NCI-H510A (cell line): Measurements from ENCODE around the gene LSM14B.

Experiments used
- DNase-seq: peaks from one replicate; lab custom pipeline; 2025; lab: John Stamatoyannopoulos, UW

LSM14B gene

DNA sequence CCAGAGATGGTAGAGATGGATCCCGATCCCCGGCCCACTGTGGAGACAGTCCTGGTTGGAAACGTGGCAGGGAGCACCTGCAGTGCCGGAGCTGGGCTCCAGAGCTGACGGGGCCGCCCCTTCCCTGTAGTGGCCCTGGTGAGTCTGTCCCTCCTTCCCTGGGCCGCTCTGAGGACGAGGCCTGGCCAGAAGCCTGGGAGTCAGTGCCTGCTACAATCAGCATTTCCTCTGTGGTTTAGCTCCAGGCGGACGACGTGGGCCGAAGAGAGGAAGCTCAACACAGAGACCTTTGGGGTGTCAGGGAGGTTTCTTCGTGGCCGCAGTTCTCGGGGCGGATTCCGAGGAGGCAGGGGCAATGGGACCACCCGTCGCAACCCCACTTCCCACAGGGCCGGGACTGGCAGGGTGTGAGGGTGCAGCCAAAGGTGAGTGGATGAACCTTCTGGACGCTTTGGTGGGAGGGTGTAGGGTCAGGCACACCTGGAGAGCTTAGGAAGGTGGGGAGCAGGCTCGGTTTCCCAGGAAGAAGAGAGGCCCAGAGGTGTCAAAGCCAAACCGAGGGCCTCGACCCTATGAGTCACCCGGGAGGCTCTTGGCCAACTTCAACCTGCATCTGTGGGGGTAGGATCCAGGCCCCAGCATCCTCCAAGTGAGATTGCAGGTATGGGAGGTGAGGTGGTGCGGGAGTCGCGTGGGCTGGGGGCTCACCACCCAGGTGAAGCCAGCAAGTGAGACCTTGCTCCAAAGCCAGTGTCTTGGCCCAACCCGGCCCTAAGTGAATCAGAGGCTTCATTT lies 11.0 kb downstream of the LSM14B start:
- no peak for DNase-seq

DNA sequence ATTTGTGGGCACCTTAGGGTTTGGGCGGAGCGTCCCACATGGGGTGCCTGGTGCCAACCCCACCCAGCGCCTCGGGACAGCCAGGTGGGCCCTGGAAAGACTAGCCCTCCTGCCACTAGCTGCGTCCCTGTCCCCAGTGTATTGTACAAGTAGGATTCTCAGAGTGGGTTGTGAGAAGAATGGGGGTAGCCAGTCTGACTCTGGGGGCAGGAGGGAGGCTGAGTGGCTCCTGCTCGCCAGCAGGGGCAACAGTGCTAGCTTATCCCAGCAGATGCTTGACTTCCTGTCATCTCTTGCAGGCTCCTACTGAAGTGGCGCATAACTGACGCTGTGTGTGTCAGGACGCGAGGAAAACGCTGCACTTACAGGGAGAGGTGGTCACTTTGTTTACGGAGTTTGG lies 11.6 kb downstream of the LSM14B start:
- no peak for DNase-seq

DNA sequence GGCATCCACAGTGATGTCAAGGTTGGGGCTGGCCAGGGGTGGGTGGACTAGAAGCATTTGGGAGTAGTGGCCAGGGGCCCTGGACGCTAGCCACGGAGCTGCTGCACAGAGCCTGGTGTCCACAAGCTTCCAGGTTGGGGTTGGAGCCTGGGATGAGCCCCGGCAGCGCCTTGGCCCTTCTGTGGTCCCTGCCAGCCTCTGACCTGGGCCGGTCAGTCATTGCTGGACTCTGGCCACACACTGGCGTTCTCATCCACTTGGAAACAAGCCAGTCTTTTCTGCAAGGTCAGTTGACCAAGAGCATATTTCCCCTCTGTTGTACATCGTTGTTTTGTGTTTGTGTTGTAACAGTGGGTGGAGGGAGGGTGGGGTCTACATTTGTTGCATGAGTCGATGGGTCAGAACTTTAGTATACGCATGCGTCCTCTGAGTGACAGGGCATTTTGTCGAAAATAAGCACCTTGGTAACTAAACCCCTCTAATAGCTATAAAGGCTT lies 12.5 kb downstream of the LSM14B start:
- DNase-seq: no peak

DNA sequence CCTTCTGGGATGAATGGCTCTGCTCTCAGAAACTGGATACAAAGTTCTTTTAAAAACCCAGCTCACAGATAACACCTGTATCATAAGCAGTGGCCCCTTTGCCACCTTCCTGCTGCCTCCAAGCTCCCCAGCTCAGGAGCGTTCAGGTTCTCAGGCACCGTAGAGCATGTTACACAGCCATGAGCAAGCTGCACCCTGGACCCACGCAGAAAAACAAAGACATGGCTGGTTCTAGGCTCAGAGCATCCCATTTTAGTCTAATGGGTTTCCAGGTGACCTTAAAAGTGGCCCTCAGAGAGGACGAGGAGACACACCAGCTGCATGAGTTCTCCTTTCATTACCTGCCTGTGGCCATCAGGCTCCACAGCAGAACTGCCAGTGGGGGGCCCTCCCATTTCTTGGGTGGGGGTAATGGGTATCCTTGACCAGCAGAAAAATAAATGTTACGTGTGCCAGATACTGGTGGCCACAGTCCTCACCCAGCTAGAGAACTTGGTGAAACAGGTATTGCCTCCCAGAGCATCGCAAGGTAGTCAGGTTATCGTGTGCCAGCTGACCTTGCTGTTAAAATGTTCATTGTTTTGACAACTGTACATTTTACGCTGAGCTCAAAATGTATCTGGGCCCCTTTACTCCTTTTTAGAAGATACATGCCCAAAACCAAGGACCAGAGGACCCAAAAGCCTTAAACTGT lies 13.4 kb downstream of the LSM14B start:
- DNase-seq: no peak

DNA sequence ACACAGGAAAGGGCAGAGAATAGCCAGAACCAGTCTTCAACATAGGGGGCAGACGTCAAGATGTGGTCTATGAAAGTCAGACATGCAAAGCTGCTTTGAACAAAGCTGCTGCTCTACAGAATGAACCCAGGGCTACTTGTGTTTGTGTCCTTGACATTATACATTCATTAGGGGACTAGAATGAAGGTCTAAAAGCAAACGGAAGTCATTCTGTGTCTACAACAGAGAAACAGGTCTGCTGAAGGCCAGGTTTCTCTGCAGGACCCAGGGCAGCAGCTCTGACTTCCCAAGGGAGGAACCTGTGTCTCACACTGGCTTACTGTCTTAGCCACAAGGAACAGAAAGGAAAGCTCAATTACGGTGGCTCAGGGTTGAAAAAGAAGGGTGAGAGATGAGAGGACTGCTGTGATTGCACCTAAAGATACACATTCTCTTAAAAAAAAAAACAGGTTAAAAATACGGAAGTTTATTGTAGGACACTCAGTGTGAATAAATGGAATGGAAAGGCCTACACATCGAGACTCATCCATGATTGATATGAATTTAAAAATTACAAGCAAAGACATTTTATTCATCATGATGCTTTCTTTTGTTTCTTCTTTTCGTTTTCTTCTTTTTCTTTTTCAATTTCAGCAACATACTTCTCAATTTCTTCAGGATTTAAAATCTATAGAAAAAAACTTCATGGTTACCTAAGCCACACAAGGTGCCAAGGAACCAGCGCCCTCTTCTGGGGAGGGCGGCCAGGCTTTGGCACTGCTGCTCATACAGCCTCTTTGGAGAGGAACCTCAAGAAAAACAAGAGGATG lies 14.2 kb downstream of the LSM14B start:
- peak; percentile 13 for DNase-seq

DNA sequence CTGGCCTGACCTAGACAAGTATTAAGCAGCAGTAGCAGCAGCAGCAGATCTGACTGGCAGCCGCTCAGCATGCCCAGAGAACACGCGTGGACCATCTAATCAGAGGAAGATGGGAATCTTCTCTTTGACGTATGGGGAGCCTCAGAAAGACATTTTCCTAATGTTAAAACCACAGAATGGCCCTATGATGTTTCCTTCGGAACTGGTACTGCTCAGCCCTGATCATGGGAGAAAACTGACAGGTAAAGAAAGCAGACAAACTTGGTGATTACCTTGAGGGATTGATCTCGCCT lies 14.8 kb downstream of the LSM14B start:
- DNase-seq: no peak

DNA sequence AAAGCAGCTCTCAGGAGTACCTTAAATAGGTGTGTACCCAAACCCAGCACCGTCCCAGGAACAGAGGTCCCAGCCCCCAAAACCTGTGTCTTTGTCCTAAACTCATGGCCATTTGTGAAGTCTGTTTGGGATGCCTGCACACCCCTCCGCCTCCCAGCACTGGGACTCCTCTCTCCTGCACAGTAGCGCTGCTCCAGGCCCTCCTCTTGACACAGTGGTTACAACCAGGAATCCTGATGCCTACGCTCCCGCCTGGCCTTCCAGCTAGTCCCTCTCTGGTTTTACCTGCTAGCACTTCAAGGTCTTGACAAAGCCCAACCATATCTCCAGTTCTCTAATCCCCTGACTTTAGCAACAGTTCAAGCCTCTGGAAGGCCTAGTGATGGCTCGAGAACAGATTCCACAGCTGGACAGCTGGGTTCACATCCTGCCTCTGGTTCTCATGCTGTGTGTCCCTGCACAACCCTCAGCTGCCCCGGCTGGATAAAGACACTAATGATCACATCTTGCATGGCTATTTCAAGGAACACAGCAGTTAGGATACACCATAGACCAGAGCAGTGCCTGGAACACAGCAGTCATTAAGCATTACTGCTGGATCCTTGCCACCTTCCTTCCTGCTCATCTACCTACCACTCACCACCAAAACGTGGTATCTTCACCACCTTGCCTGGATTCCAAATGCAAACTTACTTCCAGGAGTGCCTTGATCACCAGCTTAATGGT lies 15.4 kb downstream of the LSM14B start:
- DNase-seq: no peak

DNA sequence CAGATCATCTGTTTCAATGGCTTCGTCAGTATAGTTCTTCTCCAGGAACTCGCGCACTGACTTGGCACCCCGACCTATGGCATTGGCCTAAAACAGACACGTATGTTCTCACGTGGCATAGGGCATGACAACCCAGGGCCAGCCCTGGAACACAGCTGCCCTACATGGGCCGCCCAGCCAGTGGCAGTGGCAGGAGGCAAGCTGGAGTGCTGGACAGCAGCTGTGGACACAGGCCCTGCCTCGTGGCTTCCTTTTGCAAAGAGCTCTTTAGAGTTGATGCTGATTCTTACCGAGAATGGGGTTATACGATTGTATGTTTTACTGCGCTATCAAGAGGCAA lies 15.9 kb downstream of the LSM14B start:
- DNase-seq: no peak

DNA sequence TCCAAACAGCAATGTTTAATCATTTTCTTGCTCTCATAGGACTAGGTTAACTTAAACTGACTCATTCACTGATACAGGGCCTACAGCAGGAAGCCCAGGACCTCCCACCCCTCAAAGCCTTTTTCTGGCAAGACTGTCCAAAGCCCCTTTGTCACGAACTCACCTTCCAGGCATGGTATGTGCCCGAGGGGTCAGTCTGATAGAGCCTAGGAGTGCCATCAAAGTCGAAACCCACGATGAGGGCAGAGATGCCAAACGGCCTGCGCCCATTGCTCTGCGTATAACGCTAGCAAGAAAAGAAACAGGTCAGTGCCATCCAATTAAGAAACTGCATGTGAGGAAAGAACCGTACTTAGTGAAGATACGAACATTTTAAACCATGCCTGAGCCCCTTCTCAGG lies 16.6 kb downstream of the LSM14B start:
- DNase-seq: no peak

DNA sequence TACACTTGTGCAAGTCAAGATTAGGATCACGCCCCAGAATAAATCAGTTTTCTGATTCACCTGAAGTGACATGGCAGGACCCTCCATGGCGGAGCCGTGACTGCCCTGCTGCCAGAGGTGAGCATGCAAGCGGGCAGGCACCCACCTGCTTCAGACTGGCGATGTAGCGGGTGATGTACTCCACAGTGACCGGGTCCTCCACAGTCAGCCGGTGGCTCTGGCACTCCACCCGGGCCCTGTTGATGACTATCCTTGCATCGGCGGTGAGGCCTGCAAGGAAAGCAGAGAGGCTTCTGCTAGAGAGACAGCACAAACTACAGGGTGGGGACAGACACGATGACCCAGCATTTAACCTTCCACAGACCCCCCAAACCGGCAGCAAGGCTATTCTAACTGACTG lies 17.4 kb downstream of the LSM14B start:
- DNase-seq: no peak

DNA sequence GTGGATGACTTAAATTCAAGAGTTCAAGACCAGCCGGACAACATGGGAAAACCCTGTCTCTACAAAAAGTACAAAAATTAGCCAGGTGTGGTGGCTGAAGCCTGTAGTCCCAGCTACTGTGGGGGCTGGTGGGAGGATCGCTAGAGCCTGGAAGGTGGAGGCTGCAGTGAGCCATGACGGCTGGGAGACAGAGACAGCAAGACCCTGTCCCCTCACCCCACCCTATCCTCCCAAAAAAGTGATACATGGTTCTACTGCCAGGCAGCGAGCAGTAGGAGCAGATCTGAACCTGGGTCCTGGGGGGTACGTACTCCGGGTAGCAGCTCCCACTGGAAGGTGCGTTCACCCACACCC lies 18.7 kb downstream of the LSM14B start:
- DNase-seq: no peak

DNA sequence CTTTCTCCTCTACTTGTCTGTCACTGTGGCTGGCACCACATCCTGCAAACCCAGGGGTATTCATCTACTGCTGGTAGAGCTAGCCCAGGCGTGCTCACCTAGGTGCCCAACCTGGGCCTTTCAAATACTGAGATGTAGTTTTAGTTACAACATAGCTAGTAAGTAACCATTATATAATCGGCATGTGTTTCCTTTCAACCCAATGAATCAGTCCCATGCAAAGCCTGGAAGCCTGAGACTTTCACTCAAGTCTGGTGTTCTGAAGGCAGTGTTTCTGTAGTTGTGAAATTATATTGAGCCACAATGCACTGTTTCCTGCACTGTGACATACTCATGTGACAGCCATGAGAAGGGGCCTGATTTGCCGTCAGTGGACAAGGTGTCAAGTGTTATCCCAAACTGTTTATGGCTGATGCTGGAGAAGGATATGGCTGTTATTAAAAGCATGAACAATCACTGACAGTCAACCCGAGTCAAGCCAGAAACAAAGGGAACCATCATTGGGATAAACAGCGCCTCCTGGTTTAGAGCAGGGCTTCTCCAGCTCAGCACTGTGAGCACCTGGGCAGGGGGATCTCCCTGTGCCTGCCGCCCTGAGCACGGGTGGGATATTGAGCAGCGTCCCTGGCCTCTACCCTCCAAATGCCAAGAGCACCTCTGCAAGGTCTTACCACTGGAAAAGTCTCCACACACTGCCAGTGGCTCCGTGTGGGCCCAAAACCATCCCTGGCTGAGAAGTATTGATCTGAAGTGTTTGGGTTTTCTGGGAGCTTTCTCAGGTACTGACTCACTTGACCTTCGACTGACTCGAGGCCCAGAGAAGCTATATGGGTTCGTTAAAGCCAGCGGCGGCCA lies 19.3 kb downstream of the LSM14B start:
- no peak for DNase-seq

DNA sequence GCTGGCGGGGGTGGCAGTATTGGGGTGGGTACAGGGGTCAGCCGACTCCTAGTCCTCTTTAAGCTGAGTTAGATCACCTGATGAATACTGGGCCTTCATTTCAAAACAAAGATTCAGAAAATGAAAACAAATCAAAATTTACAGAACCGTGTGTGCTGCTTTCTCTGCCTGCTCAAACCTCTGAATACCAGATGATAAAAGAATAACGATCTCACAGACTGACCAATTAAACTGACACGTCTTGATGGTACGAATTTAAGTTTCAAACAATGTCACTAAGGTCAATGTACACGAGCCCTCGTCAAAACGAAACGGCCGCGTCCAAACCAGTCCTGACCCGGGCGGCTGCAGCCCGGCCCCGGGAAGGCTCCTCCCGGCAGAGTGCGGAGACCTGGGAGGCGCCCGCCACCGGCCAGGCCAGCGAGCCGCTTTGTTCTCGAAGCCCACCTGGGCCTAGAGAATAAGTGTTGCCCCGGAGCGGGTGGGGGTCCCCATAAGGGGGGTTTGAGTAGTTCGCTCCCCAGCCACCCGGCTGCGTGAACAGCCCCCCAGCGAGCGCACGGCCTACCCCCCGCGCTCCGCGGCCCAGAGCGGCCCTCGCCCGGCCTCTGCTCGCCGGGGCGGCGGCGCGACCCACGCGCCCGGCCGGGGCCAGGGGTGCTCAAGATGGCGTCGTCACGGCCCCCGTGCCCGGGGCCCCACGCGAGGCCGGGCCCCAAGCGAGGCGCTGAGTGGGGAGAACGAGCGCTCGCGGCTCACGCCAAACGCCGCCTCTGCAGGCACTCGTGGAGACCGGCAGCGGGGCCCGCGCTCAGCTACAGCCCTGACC lies 20.2 kb downstream of the LSM14B start:
- no peak for DNase-seq

DNA sequence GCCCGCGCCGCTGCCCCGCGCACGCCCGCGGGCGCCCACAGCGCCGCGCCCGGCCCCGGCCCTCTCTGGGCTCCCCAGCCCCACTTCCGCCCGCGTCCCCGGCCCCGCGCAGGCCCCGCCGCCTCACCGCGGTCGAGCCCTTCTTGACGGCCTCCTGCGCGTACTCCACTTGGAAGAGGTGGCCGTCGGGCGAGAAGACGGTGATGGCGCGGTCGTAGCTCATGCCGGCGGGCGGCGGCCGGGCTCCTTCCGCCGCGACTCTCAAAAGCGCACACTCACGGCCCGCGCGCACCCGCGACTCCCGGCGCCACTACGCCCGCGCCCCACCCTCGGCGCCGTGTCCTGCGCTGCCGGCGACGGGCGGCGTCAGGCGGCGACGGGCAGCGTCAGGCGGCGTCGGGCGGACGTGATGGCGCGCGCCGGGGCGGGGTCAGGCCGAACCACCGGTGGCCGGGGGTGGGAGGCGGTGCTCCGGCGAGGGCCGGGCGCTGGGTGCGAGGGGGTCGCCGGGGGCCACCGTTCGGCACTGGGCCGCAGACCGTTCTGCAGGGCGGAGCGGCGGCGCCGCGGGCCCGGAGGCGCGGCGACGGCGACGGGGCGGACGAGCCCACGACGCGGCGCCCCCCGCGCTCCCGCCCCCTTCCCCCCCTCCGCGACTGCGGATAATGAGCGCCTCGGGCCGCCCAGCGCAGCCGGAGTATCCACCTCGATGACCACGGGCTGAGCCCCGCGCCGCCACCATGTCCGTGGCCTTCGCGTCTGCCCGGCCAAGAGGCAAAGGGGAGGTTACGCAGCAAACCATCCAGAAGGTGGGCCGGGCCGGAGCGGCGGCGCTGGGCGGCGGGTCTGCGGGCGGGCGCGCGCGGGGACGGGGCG lies 21.0 kb downstream of the LSM14B start, which contains the start of the genes PSMA7 and SS18L1:
PSMA7 (minus strand) TSS at position 314 of the 876 bp plus-strand sequence; CDS start at position 223, 91 bp downstream.
SS18L1 (plus strand) TSS at position 689 of the 876 bp plus-strand sequence; CDS start at position 741, 52 bp downstream.
- DNase-seq: peak; percentile 84

DNA sequence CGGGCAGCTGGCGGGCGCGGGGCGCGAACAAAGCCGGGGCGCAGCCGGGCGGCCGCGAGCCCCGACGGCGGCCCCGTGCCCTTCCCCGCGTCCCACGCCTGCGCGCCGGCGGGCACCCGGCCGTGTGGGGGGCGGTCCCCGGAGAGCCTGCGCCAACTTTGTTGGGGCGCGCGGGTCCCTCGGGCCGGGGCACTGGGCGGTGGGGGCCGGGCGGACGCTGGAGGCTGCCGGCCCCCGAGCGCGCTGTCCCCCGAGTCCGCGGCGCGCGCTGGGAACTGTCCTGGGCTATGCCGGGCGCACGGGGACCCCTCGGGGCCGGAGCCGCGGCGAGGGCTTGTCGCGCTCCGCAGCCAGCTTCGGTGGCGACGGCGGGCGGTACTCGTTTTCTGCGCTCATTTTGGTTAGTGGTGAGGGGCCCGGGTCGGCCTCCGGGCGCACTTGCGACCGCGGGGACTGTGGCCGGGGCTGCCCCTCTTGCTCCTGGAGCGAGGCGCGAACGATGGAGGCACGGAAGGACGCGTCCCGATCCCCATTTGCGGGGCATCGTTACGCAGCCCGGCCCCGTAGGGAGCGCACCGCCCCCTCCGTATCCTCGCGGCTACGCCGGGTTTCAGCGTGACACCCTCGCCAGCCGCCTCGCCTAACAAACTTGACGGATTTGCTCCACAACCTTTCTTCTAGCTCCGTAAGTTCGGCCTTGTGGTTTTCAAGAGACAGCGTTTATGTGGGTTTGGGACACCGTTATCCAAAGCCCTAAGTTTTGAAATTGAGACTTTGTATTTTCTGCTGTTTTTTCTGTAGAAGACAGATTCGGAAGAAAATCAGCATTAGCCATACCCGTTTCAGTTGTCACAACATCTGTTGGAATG lies 21.9 kb downstream of the LSM14B start:
- DNase-seq: peak; percentile 25

DNA sequence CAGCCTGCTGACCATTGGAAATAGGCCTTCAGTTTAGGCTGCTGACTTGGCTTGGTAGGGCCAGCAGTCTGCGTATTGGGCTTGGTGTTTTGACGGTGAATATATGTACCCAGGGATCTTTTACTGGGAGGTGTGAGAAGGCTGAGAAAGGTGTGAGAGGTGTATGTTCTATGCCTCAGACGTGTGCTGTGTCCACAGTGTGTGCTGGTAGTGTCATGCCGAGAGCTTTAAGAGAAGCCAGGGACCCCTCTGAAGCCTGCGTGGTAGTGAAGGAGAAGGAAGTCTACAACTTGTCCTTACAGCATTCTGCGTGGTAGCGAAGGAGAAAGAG lies 23.4 kb downstream of the LSM14B start:
- no peak for DNase-seq

DNA sequence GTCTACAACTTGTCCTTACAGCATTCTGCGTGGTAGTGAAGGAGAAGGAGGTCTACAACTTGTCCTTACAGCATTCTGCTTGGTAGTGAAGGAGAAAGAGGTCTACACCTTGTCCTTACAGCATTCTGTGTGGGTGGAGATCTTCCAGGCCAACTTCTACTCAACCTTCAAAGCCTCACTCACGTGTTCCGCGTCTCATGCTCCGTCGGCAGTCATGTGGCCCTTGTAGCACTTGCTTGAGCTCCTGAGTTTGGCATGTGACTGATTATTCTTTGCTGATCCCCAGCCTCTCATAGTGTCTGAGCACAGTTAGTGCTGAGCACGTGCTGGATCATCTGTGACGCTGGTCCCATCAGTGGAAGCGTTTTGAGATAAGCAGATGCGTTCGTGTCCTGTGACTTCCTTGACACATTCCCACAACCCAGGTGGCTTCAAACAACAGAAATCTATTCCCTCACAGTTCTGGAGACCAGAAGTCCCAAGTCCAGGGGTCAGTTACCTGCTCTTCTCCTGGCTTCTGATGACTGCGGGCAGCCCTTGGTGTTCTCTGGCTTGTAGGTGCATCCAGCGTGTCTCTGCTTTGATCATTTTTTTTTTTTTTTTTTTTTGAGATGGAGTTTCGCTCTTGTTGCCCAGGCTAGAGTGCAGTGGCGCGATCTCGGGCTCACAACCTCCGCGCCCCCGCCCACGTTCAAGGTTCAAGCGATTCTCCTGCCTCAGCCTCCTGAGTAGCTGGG lies 23.9 kb downstream of the LSM14B start:
- no peak for DNase-seq

DNA sequence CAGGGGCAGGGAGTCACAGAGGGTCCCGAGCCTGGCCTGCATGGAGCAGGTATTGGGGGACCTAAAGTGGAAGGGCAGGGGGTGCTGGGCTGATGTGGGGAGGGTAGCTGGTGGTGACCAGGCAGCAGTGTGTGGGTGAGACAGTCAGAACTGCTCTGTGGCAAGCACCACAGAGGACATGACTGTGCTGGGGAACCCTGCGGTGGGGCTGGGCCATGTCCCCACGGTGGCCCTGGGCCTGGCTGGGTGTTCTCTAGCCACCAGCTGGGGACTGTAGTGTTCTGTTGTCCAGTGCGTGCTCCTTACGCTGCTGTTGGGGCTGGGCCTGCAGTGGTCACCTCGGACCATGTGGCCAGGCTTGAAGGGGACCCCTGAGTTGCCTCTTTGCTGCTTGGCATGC lies 24.9 kb downstream of the LSM14B start:
- no peak for DNase-seq
